PC-3 (cell line): Measurements from ENCODE around the gene SLC7A10. TPM values are rescaled to one million over a fixed set of nuclear protein-coding genes. Genes with fewer than 3 reads are reported as not detected.

ENCODE experiments used
- ATAC-seq: fragments of 200-7000 bp; cut with Tn5 transposase; 2 replicates; pipeline ENCODE4 v1.9.1; 2020; ENCODE audit warnings: mild to moderate bottlenecking, moderate library complexity
- BruUV-seq: library from RNA; stranded (reverse); fragments of 400-500 nt; replicated peaks from 2 replicates; lab custom pipeline; 2021; lab: Mats Ljungman, UMichigan
- CTCF ChIA-PET: fragments of 300-600 bp; sonication (Branson Sonifier 250); formaldehyde crosslinking; loops from one replicate; lab custom pipeline; 2022; ENCODE audit warnings: antibody characterized with exemption; lab: Charles Lee
- POLR2A ChIA-PET: fragments of 300-600 bp; sonication (Branson Sonifier 250); formaldehyde crosslinking; loops from one replicate; lab custom pipeline; 2022; ENCODE audit warnings: antibody characterized with exemption; ENCODE audit not compliant: unreplicated experiment; lab: Charles Lee
- DNase-seq: peaks from one replicate; pipeline ENCODE4 v3.0.0-alpha.2; 2015
- H2AFZ ChIP-seq: fragments of 300-600 bp; sonication (generic); 2 replicates; pipeline ENCODE4 v1.6.0; 2016; ENCODE audit warnings: antibody characterized with exemption, low read length
- H3F3A ChIP-seq: fragments of 300-600 bp; sonication (generic); one replicate; pipeline ENCODE4 v1.6.0; 2017; ENCODE audit warnings: antibody characterized with exemption, low read length, control low read depth, mild to moderate bottlenecking; ENCODE audit not compliant: unreplicated experiment
- H3K27ac ChIP-seq: fragments of 300-600 bp; sonication (generic); 2 replicates; pipeline ENCODE4 v1.5.1; 2016; ENCODE audit warnings: mild to moderate bottlenecking, low read length
- H3K27me3 ChIP-seq: fragments of 300-600 bp; sonication (generic); 2 replicates; pipeline ENCODE4 v1.6.1; 2016; ENCODE audit warnings: low read length, mixed read lengths
- H3K36me3 ChIP-seq: fragments of 300-600 bp; sonication (generic); 2 replicates; pipeline ENCODE4 v1.6.1; 2016; ENCODE audit warnings: low read depth, mixed run types, low read length, mixed read lengths
- H3K4me1 ChIP-seq: fragments of 300-600 bp; sonication (generic); 2 replicates; pipeline ENCODE4 v1.5.1; 2016; ENCODE audit warnings: low read length; ENCODE audit not compliant: insufficient read depth
- H3K4me2 ChIP-seq: fragments of 300-600 bp; sonication (generic); 2 replicates; pipeline ENCODE4 v1.6.0; 2016; ENCODE audit warnings: low read length
- H3K4me3 ChIP-seq: fragments of 300-600 bp; sonication (generic); 2 replicates; pipeline ENCODE4 v1.5.1; 2016; ENCODE audit warnings: mild to moderate bottlenecking, low read length, mixed read lengths
- H3K79me2 ChIP-seq: fragments of 300-600 bp; sonication (generic); 2 replicates; pipeline ENCODE4 v1.6.1; 2017; ENCODE audit warnings: low read length, mixed read lengths
- H3K9ac ChIP-seq: fragments of 300-600 bp; sonication (generic); 2 replicates; pipeline ENCODE4 v1.6.0; 2016; ENCODE audit warnings: mild to moderate bottlenecking, low read length
- H3K9me2 ChIP-seq: fragments of 300-600 bp; sonication (generic); replicated peaks from 2 replicates; pipeline ENCODE4 v1.6.1; 2016; ENCODE audit warnings: mixed run types, low read length, mixed read lengths
- H3K9me3 ChIP-seq: fragments of 300-600 bp; sonication (generic); 2 replicates; pipeline ENCODE4 v1.6.1; 2016; ENCODE audit warnings: low read length, mixed read lengths
- H4K20me1 ChIP-seq: fragments of 300-600 bp; sonication (generic); 2 replicates; pipeline ENCODE4 v1.6.1; 2016; ENCODE audit warnings: low read length, mixed read lengths
- CTCF ChIP-seq: fragments of 300-600 bp; sonication (generic); conservative IDR thresholded peaks from 2 replicates; pipeline ENCODE4 v1.5.1; 2017; ENCODE audit warnings: antibody characterized with exemption, low read depth, mild to moderate bottlenecking, low read length
- EZH2 ChIP-seq: fragments of 300-600 bp; sonication (generic); IDR thresholded peaks from one replicate; pipeline ENCODE4 v1.6.1; 2017; ENCODE audit warnings: antibody characterized with exemption, mild to moderate bottlenecking, low read length; ENCODE audit not compliant: unreplicated experiment
- EZH2phosphoT487 ChIP-seq: fragments of 300-600 bp; sonication (generic); IDR thresholded peaks from 2 replicates; pipeline ENCODE4 v1.6.1; 2018; ENCODE audit warnings: mild to moderate bottlenecking, antibody characterized with exemption, low read length, borderline replicate concordance
- intact Hi-C: fragments of 100-400 bp; cut with micrococcal nuclease; formaldehyde crosslinking; loops from 2 replicates; pipeline ENCODE4 v1.9.0; 2023
- total RNA-seq: library from RNA; depleted of rRNA; stranded (reverse); fragments of >200 nt; gene quantifications from 2 replicates; pipeline ENCODE4 v1.2.3, GENCODE V29; 2014

SLC7A10 gene
- total RNA-seq, 1 experiment from 2014 or later, result not detected

- Histone ChIP-seq H3K27me3 (no peaks in the 10 kb centered on the region), H3K36me3 (no peaks in the 10 kb centered on the region), H3K27ac (no peak overlapping the region), H3K4me1 (no peaks in the 10 kb centered on the region), H3K79me2 (no peaks in the 10 kb centered on the region), H3K9ac (no peak overlapping the region), H3K4me2 (no peak overlapping the region), H4K20me1 (no peaks in the 10 kb centered on the region), H3K4me3 (no peak overlapping the region), H3F3A (no peaks in the 10 kb centered on the region), H3K9me3 (no peaks in the 10 kb centered on the region), H2AFZ (no peak overlapping the region), H3K9me2 (no peaks in the 10 kb centered on the region)
- CTCF ChIA-PET, result no interaction called here
- no TSS peak for BruUV-seq
- intact Hi-C loops, result no loop called here
- ATAC-seq (no peak), DNase-seq (no peak)
- POLR2A ChIA-PET, result no interaction called here
- TF ChIP-seq CTCF (no peak), EZH2 (no peak), EZH2phosphoT487 (no peak)
Measured at GRCh38 chr19:33203529-33203928, 22.1 kb downstream of the SLC7A10 start.

GRCh38 chr19:33202546-33203507 lies 22.8 kb downstream of the SLC7A10 start:
- Histone ChIP-seq H3K4me1 (no peaks in the 10 kb centered on the region), H3K9ac (no peak overlapping the region), H3F3A (no peaks in the 10 kb centered on the region), H3K27me3 (no peaks in the 10 kb centered on the region), H4K20me1 (no peaks in the 10 kb centered on the region), H3K4me3 (no peak overlapping the region), H3K36me3 (no peaks in the 10 kb centered on the region), H3K4me2 (no peak overlapping the region), H3K79me2 (no peaks in the 10 kb centered on the region), H3K9me2 (no peaks in the 10 kb centered on the region), H3K9me3 (no peaks in the 10 kb centered on the region), H3K27ac (no peak overlapping the region), H2AFZ (no peak overlapping the region)
- DNase-seq (no peak), ATAC-seq (no peak)
- TF ChIP-seq EZH2, result no peak
- no peak for TF ChIP-seq EZH2phosphoT487
- no peak for TF ChIP-seq CTCF
- ChIA-PET POLR2A (no interaction called here), CTCF (no interaction called here)
- no TSS peak for BruUV-seq
- intact Hi-C loops, result no loop called here

GRCh38 chr19:33201886-33202545 lies 23.6 kb downstream of the SLC7A10 start:
- intact Hi-C loops, result no loop called here
- ATAC-seq, result no peak
- no peak overlapping the region for H3K27ac ChIP-seq
- CTCF ChIA-PET, result no interaction called here
- no peak for DNase-seq
- POLR2A ChIA-PET, result no interaction called here
- H3K27me3 ChIP-seq, result no peaks in the 10 kb centered on the region
- TF ChIP-seq CTCF, result no peak
- TF ChIP-seq EZH2phosphoT487, result no peak
- no peak for TF ChIP-seq EZH2
- H3K4me3 ChIP-seq, result no peak overlapping the region
- no peaks in the 10 kb centered on the region for H3K79me2 ChIP-seq
- no peaks in the 10 kb centered on the region for H3K36me3 ChIP-seq
- BruUV-seq, result no TSS peak
- no peaks in the 10 kb centered on the region for H3K9me3 ChIP-seq
- no peaks in the 10 kb centered on the region for H4K20me1 ChIP-seq
- no peak overlapping the region for H3K9ac ChIP-seq
- no peaks in the 10 kb centered on the region for H3K4me1 ChIP-seq
- H3K9me2 ChIP-seq, result no peaks in the 10 kb centered on the region
- H3K4me2 ChIP-seq, result no peak overlapping the region
- no peak overlapping the region for H2AFZ ChIP-seq
- no peaks in the 10 kb centered on the region for H3F3A ChIP-seq
